GF-D8 (cell line): ENCODE measurements around the gene OSTF1.
A peak's percentile ranks its signal among the peaks of the same experiment; 100 is the strongest.

Experiments used
- DNase-seq: peaks from one replicate; lab custom pipeline; 2025; lab: John Stamatoyannopoulos, UW

OSTF1 gene

DNA sequence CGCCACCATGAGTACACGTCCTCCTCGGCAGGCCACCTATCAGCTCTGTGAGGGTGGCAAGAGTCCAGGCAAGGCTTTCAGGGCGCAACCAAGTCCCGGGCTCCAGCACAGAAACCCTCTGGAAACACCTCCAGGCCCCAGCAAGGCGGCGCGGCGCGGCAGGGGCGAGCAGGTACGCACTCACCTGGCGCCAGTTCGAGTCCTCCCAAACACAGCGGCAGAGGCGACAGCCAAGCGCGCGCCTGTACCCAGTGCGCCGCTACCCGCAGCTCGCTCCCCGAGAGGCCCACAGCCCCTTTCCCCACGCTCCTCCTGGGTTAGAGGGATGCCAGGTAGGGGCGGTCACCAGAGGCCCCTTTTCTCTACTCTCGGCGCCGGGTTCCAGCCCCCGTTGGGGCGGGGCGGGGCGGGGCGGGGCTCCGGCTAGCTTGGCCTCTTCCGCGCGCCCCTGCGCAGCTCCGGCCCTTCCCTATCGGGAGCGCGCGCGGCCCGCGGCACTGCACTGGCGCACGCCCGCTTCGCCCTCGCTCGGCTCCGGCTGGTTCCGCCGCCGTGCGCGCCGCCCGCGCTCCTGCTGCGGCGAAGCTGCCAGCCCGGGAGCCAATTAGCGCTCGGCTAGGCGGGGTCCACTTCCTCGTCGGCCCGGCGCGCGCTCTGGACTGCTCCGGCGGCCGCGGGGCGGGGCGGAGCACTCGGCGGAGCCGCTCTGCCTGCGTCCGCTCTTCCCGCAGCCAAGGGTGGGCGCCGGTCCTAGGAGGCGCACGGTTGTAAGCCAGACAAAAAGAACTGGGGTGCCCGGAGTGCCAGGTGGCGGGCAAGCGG is at the start of gene OSTF1, which contains the start of gene NMRK1:
OSTF1 (plus strand) TSS at position 691 of the 822 bp plus-strand sequence. CDS start 179 bp downstream, outside the sequence.
NMRK1 (minus strand) TSS at position 332 of the 822 bp plus-strand sequence. CDS start 5,040 bp downstream, outside the sequence.
- peak; percentile 80 for DNase-seq

- no peak for DNase-seq
Measured at GRCh38 chr9:75039009-75039408, 49.3 kb upstream of the OSTF1 start.

DNA sequence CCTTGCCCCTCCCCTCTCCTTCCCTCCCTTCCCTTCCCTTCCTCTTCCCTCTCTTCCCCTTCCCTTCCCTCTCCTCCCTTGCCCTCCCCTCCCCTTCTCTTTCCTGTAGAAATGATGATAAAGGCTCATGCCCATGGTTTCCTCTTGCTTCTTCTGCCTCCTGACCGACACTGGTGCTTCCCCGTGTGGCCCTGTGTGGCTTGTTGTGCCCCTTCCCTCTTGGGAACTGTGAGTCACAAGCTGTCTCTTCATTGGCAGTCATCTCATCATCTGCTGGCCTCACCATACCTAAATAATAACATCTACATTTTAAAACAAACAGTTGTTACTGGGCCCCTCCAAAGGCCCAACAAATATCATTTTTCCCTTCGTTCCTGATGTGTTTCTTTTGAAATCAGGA is 48.5 kb upstream of the OSTF1 start:
- no peak for DNase-seq

- no peak for DNase-seq
Measured at GRCh38 chr9:75041041-75041440, 47.3 kb upstream of the OSTF1 start.

- DNase-seq: no peak
Measured at GRCh38 chr9:75046725-75047345, 41.5 kb upstream of the OSTF1 start.

DNA sequence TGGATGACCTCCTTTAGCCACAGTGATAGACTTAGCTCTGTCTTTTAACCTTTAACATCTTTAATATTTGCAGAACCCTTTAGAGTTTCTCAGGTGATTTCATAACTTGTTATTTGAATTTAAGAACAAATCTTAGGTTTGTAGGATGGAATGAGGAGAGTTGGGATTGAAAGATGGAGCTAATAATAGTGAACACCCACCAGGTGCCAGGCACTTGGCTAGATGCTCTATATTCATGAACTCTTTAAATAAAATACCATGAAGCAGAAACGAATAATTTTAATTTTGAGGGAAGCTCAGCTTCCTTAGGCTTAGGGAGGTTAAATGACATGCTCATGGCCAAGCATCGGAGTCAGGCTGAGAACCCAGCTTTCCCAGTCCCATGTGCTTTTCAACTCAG is 40.8 kb upstream of the OSTF1 start:
- no peak for DNase-seq

GRCh38 chr9:75051285-75051684 is 37.0 kb upstream of the OSTF1 start:
- DNase-seq: no peak

DNA sequence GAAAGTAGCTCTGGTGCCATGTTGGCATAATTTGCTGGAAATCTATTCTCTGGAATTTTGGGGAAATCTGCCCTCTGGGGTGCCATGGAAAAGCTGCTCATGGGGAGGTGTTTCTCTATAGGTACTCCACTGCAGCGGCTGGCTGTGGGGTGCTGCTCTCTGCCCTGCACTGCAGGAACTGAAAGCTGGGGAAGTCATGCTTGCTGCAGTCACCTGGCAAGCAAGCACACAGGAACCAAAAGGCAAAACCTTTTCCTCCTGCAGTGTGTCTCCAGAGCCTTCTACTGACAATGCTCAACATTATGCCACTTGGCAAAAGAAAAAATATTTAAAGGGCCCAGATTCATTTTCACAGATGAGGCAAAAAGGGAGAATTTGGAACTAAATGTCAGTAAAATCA is 34.4 kb upstream of the OSTF1 start:
- DNase-seq: no peak

- DNase-seq: no peak
Measured at GRCh38 chr9:75054368-75055001, 33.8 kb upstream of the OSTF1 start.

- DNase-seq: no peak
Measured at GRCh38 chr9:75061169-75061568, 27.1 kb upstream of the OSTF1 start.

GRCh38 chr9:75063556-75064305 is 24.6 kb upstream of the OSTF1 start:
- no peak for DNase-seq

GRCh38 chr9:75064307-75065025 is 23.8 kb upstream of the OSTF1 start:
- no peak for DNase-seq

DNA sequence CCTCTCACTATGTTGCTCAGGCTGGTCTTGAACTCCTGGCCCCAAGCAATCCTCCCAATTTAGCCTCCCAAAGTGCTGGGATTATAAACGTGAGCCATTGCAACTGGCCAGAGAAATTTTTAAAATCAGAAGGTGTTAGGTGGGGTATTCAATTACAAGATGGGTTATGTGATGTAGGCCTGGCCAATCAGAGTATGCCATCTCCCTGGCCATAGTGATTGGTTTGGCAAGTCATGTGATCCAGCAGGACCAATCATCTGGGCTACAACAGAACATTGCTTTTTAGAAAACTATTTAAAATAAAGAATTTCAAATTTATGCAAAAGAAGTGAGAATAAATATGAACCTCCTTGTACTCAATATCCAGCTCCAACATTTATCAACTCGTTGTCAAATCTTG is 22.8 kb upstream of the OSTF1 start:
- DNase-seq: no peak

DNA sequence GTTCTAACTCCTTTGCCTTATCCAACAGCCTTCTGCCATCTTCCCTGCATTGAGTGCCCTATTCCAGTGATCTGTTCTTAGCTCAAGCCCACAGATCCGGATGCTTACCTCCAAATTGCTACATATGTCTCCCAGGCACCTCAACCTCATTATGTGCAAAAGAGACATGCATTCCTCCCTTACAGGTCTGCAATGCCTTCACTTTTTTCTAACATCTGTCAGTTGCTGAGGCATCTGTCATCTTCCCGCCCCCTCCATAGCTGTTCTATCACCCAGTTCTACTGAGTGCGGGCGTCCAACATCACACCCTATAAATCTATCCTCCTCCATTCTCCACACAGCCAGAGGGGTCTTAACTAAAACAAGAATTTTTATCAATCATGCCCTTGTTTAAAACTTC is 20.4 kb upstream of the OSTF1 start:
- no peak for DNase-seq

DNA sequence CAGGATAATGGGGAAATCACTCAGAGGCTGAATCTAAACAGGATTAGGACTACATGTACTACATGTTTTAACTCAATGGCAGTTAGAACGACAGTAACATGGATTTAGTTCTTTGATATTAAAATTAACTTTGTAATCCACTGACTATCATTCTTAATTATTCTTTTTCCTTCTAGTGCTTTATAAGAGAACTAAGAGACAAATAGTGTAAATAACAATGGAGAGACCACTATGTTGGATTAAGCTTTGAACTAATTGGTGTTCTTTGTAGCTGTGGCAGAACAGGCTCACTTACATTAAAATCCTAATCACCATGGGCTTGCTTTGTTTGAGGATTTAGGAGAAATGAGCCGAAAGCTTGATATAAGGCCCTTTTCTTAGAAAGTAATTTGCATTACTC is 19.1 kb upstream of the OSTF1 start:
- DNase-seq: no peak

GRCh38 chr9:75071530-75072122 is 16.7 kb upstream of the OSTF1 start:
- no peak for DNase-seq

GRCh38 chr9:75072895-75073294 is 15.4 kb upstream of the OSTF1 start:
- DNase-seq: no peak

GRCh38 chr9:75081632-75082031 is 6.7 kb upstream of the OSTF1 start:
- no peak for DNase-seq

- DNase-seq: no peak
Measured at GRCh38 chr9:75083188-75083970, 4.9 kb upstream of the OSTF1 start.

DNA sequence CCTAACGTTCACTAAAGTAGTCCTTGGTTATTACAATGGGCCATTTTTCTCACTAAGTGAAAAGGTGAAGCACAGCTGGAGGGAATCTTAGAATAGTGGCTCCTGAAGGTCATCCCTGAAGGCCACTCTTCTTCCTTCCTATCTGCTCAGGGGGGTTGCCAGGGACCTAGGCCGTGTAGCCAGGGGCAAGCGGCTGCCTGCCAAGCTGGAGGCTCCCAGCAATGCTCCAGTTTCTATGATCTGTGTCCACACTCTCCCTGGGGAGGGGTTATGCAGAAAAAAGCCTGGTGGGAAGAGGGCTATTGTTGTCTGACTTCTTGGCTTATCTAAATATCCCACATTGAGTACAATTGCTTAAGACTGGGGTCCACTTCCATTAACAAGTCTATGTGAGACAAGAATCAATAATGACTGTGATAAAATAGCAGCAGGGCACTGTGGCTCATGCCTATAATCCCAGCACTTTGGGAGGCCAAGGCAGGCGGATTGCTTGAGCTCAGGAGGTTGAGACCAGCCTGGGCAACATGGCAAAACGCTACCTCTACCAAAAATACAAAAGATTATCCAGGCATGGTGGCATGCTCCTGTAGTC is 4.1 kb upstream of the OSTF1 start:
- no peak for DNase-seq
